Transverse colon (tissue), 4 donors: Measurements from ENCODE around the gene LRRC3C. TPM values are rescaled to one million over a fixed set of nuclear protein-coding genes. Genes with fewer than 3 reads are reported as not detected.

Source experiments
- DNase-seq: peaks from one replicate; pipeline ENCODE4 v3.0.0-alpha.2; 2019
- H3K27ac ChIP-seq, 4 donors: fragments of 200-600 bp; sonication (generic); 2 replicates each; pipeline ENCODE4 v1.5.1; 2016 to 2018; ENCODE audit warnings: inconsistent platforms in 4 of 4
- H3K27me3 ChIP-seq: fragments of 200-600 bp; sonication (generic); 2 replicates; pipeline ENCODE4 v1.5.1; 2017; ENCODE audit warnings: inconsistent platforms
- H3K36me3 ChIP-seq, 4 donors: fragments of 200-600 bp; sonication (generic); 2 replicates each; pipeline ENCODE4 v1.5.1; 2017 to 2019; ENCODE audit warnings: inconsistent platforms in 4 of 4
- H3K4me1 ChIP-seq, 4 donors: fragments of 200-600 bp; sonication (generic); 2 replicates each; pipeline ENCODE4 v1.5.1; 2017 to 2020; ENCODE audit warnings: inconsistent platforms in 4 of 4
- H3K4me3 ChIP-seq, 4 donors: fragments of 200-600 bp; sonication (generic); 1 replicate in 1 of 4; 2 replicates in 3 of 4; pipeline versions ENCODE4 v1.5.1 to v1.6.1; 2017 to 2019; ENCODE audit warnings: inconsistent platforms in 4 of 4
- H3K9me3 ChIP-seq, 2 donors: fragments of 200-600 bp; sonication (generic); 2 replicates each; pipeline ENCODE4 v1.5.1; 2017 to 2019; ENCODE audit warnings: inconsistent platforms in 2 of 2
- CTCF ChIP-seq, 5 experiments: fragments of 200-600 bp in 3 of 5; fragments of 450-650 bp in 2 of 5; sonication (generic) in 3 of 5; IDR thresholded peaks; 1 replicate in 2 of 5; 2 replicates in 3 of 5; pipeline ENCODE4 v1.5.1; 2016 to 2017; ENCODE audit warnings: antibody characterized with exemption in 5 of 5, inconsistent platforms in 3 of 5, mild to moderate bottlenecking in 2 of 5, moderate library complexity in 1 of 5
- EP300 ChIP-seq: sonication (generic); formaldehyde crosslinking; IDR thresholded peaks from one replicate; pipeline ENCODE4 v1.6.1; 2017; ENCODE audit warnings: antibody characterized with exemption, low read depth
- POLR2A ChIP-seq: fragments of 450-650 bp; IDR thresholded peaks from one replicate; pipeline ENCODE4 v1.6.1; 2016; ENCODE audit warnings: antibody characterized with exemption, mild to moderate bottlenecking, moderate library complexity
- POLR2AphosphoS5 ChIP-seq, 3 donors: sonication (generic); formaldehyde crosslinking; IDR thresholded peaks; one replicate each; pipeline ENCODE4 v1.6.1; 2016; ENCODE audit warnings: antibody characterized with exemption in 3 of 3
- WGBS, 2 donors: methylation state at CpG; one replicate each; pipeline ENCODE4 v1.1.5; 2018; ENCODE audit warnings: low coverage in 1 of 2; 5-methylcytosine and 5-hydroxymethylcytosine counted together
- in situ Hi-C, 4 donors: fragments of 200-750 bp; cut with MboI; loops; one replicate each; pipeline versions ENCODE4 v1.15.0 to v1.15.1; 2017; ENCODE audit warnings: low sequenced_read_pairs in 3 of 4, low pct_ligation_motif_present in 1 of 4, low pct_unique_long_range_greater_than_20kb in 1 of 4
- intact Hi-C: fragments of 100-400 bp; cut with DNase I; formaldehyde crosslinking; loops from one replicate; pipeline ENCODE4 v1.15.1; 2023; ENCODE audit warnings: low total_unique reads
- total RNA-seq, 4 donors: library from RNA; depleted of rRNA; stranded (reverse); fragments of >200 nt; gene quantifications; one replicate each; pipeline ENCODE4 v1.1.0, GENCODE V29; 2016

The LRRC3C gene
- total RNA-seq, 4 donors from 2014 or later, result not detected

- no peaks in the 10 kb centered on the region for H3K9me3 ChIP-seq
- H3K4me1 ChIP-seq, result peaks cover 20 to 35% (median 26%) of the 10 kb centered on the region in 4 donors
- H3K4me3 ChIP-seq, result no peak overlapping the region
- WGBS, 2 donors, result 77% methylated on average over 17 of the region's 17 CpGs; no CpG with 5 or more reads in 1 of the 2 donors
- H3K27ac ChIP-seq, result no peak overlapping the region
- in situ Hi-C loops (no loop called here), intact Hi-C loops (no loop called here)
- peaks cover 0 to 20% (median 6%) of the 10 kb centered on the region in 4 donors for H3K36me3 ChIP-seq
- TF ChIP-seq EP300 (no peak), POLR2AphosphoS5 (IDR thresholded peaks at IDR 0.05) (no peak), CTCF (IDR thresholded peaks at IDR 0.05) (no peak), POLR2A (no peak)
- DNase-seq, result no peak
- no peaks in the 10 kb centered on the region for H3K27me3 ChIP-seq
Observed at GRCh38 chr17:39923836-39924690, 3.5 kb upstream of the LRRC3C start.

DNA sequence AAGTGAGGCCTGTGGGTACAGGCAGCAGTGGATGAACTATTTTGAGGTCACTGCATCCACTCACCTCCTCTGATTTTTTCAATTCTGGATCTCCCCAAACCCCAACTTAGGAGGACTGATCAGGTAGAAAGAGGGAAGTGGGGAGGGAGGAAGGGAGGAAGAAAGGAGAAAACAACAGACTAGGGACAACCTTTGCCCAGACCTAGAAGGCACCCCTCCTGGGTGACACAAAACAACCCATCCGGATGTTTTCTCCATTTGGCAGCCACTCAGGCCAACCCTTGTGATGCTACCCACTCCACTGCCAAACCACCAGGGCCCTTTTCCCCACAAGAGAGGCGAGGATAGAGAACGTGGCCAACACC is 2.9 kb upstream of the LRRC3C start:
- WGBS, 2 donors, result 62% methylated on average over 3 of the region's 3 CpGs; no CpG with 5 or more reads in 1 of the 2 donors
- no peak for DNase-seq

GRCh38 chr17:39925282-39926134 is 2.0 kb upstream of the LRRC3C start:
- WGBS, 2 donors, result 92% methylated on average over 11 of the region's 11 CpGs; no CpG with 5 or more reads in 1 of the 2 donors
- H3K36me3 ChIP-seq, result peaks cover 0 to 20% (median 6%) of the 10 kb centered on the region in 4 donors
- intact Hi-C loops, result no loop called here

More for the DNA sequence above, 2.9 kb upstream of the LRRC3C start:
- Histone ChIP-seq H3K9me3 (no peaks in the 10 kb centered on the region), H3K4me3 (no peak overlapping the region), H3K4me1 (peaks cover 20 to 35% (median 28%) of the 10 kb centered on the region in 4 donors), H3K27me3 (no peaks in the 10 kb centered on the region), H3K36me3 (peaks cover 0 to 20% (median 6%) of the 10 kb centered on the region in 4 donors), H3K27ac (no peak overlapping the region)
- in situ Hi-C loops, result no loop called here
- TF ChIP-seq POLR2AphosphoS5 (IDR thresholded peaks at IDR 0.05) (no peak), EP300 (no peak), POLR2A (no peak), CTCF (IDR thresholded peaks at IDR 0.05) (no peak)
- intact Hi-C loops, result no loop called here

More at GRCh38 chr17:39925282-39926134, 2.0 kb upstream of the LRRC3C start:
- TF ChIP-seq POLR2A, result no peak
- TF ChIP-seq EP300, result no peak
- no peak for TF ChIP-seq POLR2AphosphoS5 (IDR thresholded peaks at IDR 0.05)
- no peak for TF ChIP-seq CTCF (IDR thresholded peaks at IDR 0.05)
- H3K27me3 ChIP-seq, result no peaks in the 10 kb centered on the region
- DNase-seq, result no peak
- peaks cover 20 to 35% (median 28%) of the 10 kb centered on the region in 4 donors for H3K4me1 ChIP-seq
- peak overlapping the region; percentile 87 to 96 (median 90) for H3K27ac ChIP-seq
- H3K9me3 ChIP-seq, result no peaks in the 10 kb centered on the region
- in situ Hi-C loops, result no loop called here
- peak overlapping the region in 2 of 4 donors; percentile 76 to 79 for H3K4me3 ChIP-seq
